GM18951 (cell line): ENCODE data around the gene TXNRD2.

Source experiments
- POLR2A ChIP-seq: IDR thresholded peaks from 4 replicates; pipeline ENCODE4 v1.6.1; 2011; ENCODE audit warnings: mild to moderate bottlenecking; ENCODE audit not compliant: insufficient read length, insufficient read depth; ENCODE audit errors: extremely low read depth
- in situ Hi-C: fragments of 300-500 bp; cut with MboI; formaldehyde crosslinking; loops from one replicate; pipeline ENCODE4 v1.12.0; 2022; ENCODE audit warnings: low sequenced_read_pairs, mixed read lengths, inconsistent platforms; ENCODE audit not compliant: unreplicated experiment

Gene TXNRD2

DNA sequence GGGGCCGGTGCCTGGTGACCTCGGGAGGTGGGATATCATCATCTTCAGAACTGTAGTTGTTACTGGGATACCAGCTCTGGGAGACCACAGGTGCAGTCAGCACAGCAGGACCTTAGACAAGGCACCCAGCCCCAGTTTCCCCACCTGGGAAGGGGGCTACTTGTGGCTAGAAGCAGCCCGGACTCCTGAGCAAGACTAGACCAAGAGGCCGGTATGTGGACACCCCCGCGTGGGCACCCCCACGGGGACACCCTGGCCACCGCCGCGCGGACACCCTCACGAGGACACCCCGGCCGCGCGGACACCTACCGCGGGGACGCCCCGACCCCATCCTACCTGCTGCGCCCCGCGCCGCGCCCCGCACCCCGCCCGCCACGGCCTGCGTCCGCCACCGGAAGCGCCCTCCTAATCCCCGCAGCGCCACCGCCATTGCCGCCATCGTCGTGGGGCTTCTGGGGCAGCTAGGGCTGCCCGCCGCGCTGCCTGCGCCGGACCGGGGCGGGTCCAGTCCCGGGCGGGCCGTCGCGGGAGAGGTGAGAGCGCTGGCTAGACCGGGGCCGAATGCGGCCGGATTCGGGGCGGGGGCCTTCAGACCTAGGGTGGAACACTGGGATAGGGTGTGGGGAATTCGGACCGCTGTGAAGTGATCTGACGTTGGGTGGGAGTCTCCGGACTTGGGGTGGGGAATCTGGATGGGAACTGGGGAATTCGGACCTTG is at the start of gene TXNRD2, which contains the start of gene COMT:
TSS of gene TXNRD2 (minus strand) at position 454 of the 718 bp plus-strand sequence. CDS start at position 439, 15 bp downstream.
TSS of gene COMT (plus strand) at position 408 of the 718 bp plus-strand sequence. CDS start 20,755 bp downstream, outside the sequence.
- peak; percentile 87 for TF ChIP-seq POLR2A
- in situ Hi-C loops, result no loop called here

DNA sequence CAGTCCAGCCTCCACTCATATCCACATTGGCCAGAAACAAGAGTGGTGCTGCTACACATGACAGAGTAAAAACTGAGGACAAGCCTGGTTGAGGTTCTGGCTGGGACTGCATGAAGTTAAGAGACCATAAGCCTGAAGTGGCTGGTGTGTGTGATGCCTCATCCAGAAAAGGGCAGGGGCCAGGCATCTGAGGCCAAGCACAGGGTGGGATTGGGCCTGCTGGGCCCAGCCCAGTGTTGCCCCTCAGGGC is 49.7 kb upstream of the TXNRD2 start:
- in situ Hi-C loops, result no loop called here
- no peak for TF ChIP-seq POLR2A

DNA sequence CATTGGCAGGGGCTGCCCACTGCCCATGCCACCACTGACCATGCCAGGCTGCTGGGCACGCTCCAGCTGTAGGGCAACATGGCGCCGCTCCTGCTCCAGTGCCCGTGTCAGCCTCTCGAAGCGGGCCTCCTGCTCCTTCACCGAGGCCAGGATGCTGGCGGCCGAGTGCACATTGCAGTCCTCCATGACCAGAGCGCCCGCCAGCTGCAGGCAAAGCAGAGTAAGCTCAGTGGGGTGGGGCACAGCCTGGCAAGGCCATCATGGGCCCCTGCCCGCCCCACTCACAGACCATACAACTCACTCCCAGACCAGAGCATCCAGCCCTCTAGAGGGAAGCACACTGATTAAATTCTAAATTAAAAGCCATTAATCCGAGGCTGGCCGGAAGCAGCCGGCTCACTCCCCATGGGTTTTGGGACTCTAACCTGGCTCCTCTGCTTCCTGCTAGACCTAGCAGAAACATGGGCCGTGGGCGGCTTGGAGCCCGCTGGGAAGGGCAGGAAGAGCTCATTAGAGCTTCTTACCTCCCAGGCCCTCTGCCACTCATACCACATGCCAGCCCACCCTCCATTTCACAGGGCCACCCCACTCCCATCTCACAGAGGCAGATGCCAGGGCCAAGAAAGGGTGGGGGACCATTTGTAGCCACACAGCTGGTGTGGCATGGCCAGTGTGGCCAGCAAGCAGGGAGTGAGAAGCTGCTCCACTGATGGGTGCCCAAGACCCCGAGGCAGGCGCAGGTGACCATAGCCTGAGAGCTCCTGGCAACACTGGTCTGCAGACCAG is 49.2 kb upstream of the TXNRD2 start:
- in situ Hi-C loops, result no loop called here
- TF ChIP-seq POLR2A, result no peak

DNA sequence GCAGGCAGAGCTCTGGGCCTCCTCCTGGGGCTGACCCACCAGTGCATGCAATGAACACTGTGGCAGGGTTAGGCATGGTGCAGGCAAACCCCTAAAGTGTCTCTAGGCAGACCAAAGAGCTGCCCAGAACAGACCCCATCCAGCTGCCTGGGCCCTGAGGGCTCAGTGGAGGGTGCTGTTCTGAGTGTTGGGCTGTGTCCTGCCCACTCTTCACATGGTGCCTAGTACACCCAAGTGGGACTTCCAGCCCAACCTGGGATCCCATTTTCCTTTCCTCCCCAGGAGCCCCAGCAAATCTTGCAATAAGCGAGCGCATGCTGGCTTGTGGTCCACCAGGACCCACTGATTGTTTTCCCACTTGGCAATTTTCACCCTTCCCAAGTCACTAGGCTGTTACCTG is 48.6 kb upstream of the TXNRD2 start:
- no peak for TF ChIP-seq POLR2A
- in situ Hi-C loops, result no loop called here

DNA sequence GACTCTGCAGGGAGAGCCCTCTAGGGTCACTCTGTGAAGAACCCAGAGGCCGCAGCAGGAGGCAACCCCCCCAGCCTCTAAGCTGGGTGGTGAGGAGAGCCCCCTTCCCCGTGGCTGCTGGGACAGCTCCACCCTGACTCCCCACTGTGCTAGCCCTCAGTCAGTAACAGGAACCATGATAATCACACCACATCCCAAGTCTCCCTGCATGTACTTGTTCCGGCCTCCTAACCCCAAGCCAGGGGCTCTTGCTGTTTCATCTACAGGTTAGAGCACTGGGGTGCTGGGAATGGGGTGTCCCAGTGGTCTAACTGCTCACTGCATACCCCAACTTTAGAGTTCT is 48.1 kb upstream of the TXNRD2 start:
- in situ Hi-C loops, result no loop called here
- TF ChIP-seq POLR2A, result no peak

DNA sequence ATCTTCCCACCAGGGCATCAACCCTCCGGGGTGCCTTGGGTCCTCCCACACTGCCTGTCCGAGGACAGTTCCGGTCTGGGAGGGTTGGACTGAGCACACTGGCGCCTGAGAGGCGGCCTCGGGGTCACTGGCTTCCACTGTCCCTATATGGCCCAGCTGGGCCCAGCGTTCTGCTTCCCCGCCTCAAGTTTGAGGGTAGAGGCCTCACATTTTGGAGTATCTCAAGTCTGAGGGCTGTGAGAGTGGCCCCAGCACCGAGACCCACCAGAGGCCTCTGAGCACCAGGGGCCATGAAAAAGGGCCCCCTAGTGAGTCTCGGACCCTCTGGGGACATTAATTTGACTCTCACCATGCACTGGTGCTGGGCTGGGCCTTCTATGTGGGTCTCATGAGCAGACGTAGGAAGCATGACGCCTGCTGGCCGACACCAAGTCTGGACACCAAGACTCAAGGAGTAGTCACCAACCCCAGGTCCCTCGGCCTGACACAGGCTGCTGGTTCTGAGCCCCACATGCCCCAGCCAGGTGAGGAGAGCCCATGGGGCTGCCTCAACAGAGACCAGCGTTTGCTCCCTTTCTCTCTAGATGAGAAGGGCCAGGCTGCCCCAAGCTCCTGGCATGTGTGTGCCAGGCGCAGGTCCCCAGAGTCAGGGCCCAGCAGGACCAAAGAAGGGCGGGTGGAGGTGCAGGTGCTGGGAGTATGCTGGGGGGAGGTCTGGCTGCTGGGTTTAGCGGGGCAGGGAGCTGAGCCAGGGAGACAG is 47.5 kb upstream of the TXNRD2 start:
- no peak for TF ChIP-seq POLR2A
- in situ Hi-C loops, result no loop called here

DNA sequence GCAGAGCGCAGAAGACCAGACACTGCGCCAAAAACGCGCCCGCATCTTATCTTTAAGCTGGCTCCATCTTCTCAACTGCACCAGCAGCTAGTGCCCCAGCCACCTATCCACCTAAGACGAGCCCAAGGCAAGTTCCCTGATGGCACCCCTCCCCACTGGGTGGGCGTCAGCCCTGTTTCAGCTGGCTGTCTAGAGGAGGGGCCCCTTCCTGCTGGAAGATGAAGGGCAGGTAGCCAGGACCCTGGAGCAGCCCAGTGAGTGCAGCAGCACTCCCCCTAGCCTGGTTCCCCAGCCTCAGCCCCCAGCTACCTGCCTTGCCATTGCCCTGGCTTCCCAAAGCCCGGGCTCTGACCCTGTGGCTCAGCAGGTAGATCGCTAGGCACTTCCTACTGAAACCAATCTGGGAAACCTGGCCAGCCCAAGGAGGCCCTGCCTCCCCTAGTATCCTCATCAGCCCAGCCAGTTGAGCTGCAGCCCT is 46.8 kb upstream of the TXNRD2 start:
- in situ Hi-C loops, result no loop called here
- TF ChIP-seq POLR2A, result no peak

DNA sequence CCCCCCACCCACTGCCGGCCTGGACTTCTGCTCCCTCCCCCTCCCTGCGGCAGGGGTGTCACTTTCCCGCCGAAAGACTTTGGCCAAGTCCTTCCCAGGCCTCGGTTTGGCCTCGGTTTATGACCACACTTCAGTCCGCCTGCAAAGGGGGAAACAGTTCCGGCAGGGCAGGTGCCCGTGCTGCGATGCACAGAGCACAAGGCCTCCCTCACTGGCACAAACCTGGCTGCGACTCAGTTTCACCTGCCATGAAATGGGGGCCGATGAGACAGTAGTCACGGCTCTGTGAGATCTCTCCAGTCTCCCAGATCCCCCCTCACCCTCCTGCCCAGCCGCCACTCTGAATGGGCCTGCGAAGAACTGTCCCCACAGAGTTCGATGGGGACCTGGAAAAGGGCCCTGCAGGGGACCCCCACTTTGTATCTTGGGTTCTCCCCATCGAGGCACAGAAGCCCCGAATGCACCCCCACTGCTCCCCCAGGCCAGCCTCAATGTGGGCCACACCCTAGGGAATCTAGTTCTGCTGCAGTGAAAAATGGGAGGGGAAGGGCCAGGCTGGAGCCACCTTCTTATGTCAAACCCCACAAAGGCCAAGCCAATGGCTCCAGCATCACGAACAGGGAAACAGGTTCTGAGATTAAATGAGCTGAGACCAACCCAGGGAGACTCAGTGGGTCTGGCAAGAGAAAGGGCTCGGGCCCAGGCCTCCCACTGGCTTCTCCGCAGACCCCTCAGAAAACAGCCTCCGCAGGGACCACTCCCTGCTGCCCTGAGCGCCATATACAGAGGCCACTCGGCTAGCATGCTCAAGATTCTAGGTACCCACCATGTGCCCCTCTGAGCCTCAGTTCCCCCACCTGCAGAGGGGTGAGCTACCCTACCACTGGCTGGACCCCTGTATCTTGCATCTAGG is 46.0 kb upstream of the TXNRD2 start:
- in situ Hi-C loops, result no loop called here
- TF ChIP-seq POLR2A, result no peak

DNA sequence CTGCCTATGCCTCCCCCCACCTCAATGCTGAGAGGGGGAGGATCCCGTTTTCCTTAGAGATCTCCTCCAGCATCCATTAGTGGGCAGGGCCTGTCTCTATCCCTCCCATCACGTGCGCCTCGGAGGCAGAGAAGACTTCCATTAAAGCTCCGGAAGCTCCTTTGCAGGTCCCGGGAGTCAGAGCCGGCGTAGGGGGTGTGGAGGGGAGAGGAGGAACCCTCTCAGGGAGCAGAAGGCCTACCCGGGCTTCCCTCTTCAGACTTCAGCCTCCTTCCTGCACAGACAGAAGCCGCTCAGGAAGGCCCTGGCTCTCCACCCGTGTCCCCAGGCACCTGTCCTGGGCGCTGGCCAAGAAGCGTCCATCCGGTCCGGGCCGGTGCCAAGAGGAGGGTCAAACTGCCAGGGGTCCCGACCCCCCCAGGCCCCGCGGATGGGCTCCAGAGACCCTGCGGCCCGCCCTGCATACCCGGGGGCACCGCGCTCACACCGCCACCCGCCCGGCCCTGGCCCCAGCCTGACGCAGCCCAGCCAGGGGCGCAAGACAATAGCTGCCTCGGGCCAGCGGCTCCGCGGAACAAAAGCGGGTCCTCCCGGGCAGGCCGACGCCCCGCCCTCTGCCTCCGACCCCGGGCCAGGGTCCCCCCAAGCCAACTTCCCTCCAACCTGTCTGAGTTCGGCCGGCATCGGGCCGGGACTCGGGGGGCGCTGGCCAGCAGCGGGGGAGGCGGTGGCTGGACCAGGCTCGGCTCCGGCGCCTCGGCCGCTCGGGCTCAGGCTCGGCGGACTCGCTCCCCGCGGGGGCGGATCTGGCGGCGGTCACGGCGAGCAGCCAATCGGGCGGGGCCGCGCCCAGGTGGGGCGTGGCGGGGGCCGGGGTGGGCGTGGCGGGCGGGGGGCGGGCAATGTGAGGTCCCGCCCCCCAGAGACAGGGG is 45.1 kb upstream of the TXNRD2 start:
- TF ChIP-seq POLR2A, result no peak
- in situ Hi-C loops, result no loop called here

DNA sequence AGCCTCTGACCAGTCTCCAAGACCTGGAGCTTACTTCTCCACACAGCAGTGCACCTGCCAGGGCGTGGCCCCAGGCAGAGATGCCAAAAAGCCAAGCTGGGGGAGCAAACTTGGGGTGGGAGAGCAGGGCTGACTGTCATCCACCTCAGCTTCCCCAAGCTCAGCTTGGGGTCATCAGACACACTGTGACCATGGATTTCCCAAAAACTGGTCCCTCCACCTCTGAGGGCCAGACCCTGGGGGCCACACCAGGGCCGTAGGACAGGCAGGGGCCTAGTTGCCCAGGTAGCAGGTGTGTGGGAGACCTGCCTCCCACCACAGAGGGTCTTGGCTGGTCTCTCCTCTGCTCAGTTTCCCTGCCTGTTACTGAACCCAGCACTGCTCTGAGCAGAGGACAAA is 44.4 kb upstream of the TXNRD2 start:
- no peak for TF ChIP-seq POLR2A
- in situ Hi-C loops, result no loop called here

DNA sequence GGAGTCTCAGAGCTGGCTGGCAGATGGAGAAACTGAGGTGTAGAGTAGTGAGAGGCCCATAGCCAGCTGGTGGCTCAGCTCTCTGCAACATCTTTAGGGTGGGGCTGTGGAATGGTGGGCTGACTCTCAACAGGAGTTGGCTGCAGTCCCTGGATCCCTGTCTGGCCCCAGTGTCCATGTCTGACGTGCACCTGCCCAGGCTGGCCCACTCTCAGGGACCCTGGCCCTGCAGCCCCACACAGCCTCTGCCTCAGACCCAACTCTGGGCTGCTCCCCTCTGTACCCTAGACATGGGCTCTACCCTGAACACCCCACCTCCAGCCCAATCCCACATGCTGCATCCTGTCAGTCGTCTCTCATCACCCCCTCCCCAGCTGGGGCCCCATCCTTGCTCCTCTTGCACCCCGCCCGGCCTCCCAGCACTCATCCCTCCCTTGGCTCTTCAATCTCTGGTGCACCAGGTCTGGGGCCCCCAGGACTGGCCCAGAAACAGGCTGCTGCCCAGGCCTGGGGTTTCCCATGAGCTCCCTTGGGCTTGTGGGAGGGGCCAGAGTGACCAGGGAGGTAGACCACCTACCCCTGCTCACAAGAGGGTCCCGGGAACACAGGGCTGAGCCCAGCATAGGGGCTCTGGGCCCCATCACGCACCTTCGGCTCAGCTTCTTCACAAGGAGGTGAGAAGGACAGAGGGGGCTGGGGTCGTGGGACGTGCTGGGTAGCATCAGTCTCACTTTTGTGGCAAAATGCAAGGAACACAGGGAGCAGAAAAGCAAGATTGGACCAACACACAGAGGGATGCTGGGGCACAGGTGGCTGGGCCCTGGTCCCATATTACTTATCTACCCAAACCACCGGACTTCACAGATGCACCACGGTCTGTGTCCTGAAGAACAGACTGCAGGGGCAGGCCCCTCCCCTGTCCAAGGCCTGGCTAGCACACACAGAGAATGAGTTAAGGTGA is 43.5 kb upstream of the TXNRD2 start:
- TF ChIP-seq POLR2A, result no peak
- in situ Hi-C loops, result no loop called here
